H1 (cell line): ENCODE results near the gene SLC16A8. TPM values are rescaled to one million over a fixed set of nuclear protein-coding genes. Genes with fewer than 3 reads are reported as not detected.

Experiments
- CTCF ChIA-PET: fragments of 300-600 bp; sonication (Branson Sonifier 250); formaldehyde crosslinking; loops from one replicate; lab custom pipeline; 2021; ENCODE audit not compliant: partially characterized antibody; lab: Charles Lee
- POLR2A ChIA-PET: fragments of 300-600 bp; sonication (Branson Sonifier 250); formaldehyde crosslinking; loops from one replicate; lab custom pipeline; 2021; ENCODE audit warnings: inconsistent platforms; ENCODE audit not compliant: partially characterized antibody; lab: Charles Lee
- DNase-seq, 2 experiments: peaks; one replicate each; pipeline versions ENCODE4 v3.0.0 to v3.0.0-alpha.2; 2010 to 2022; ENCODE audit warnings: low spot score in 2 of 2, low read depth in 1 of 2, mixed read lengths in 1 of 2
- FAIRE-seq: peaks from 2 replicates; lab custom pipeline; 2011; peaks lifted over from hg19 to GRCh38; lab: Jason Lieb, UNC
- H2AFZ ChIP-seq: 2 replicates; pipeline ENCODE4 v1.8.1; 2012; ENCODE audit warnings: low read length, inconsistent platforms
- H2AK5ac ChIP-seq: 2 replicates; pipeline ENCODE4 v1.6.1; 2013; ENCODE audit warnings: low read depth, low read length
- H2BK120ac ChIP-seq: replicated peaks from 2 replicates; pipeline ENCODE3; 2013; ENCODE audit warnings: low read depth, low read length, inconsistent platforms
- H2BK12ac ChIP-seq: 2 replicates; pipeline ENCODE4 v1.6.1; 2013; ENCODE audit warnings: low read depth, low read length
- H2BK15ac ChIP-seq: 2 replicates; pipeline ENCODE4 v1.6.1; 2013; ENCODE audit warnings: low read length
- H2BK20ac ChIP-seq: 2 replicates; pipeline ENCODE4 v1.6.1; 2013; ENCODE audit warnings: low read length
- H2BK5ac ChIP-seq: 2 replicates; pipeline ENCODE4 v1.6.1; 2013; ENCODE audit warnings: low read depth, low read length
- H3K14ac ChIP-seq: 2 replicates; pipeline ENCODE4 v1.6.1; 2013; ENCODE audit warnings: inconsistent platforms; ENCODE audit not compliant: insufficient read length
- H3K18ac ChIP-seq: 2 replicates; pipeline ENCODE4 v1.6.1; 2013; ENCODE audit warnings: low read length; ENCODE audit errors: extremely low read depth
- H3K23ac ChIP-seq: 2 replicates; pipeline ENCODE4 v1.6.1; 2013; ENCODE audit warnings: inconsistent platforms; ENCODE audit not compliant: insufficient read length
- H3K23me2 ChIP-seq: 2 replicates; pipeline ENCODE4 v1.6.1; 2013; ENCODE audit warnings: low read depth, low read length
- H3K27ac ChIP-seq: 2 replicates; pipeline ENCODE4 v1.6.1; 2011; ENCODE audit warnings: low read depth, low read length, inconsistent platforms
- H3K27me3 ChIP-seq, 4 experiments: replicated peaks in 1 of 4; 1 replicate in 1 of 4; 2 replicates in 3 of 4; pipeline versions ENCODE4 v1.6.1 to v1.8.1; 2011 to 2013; ENCODE audit warnings: low read length in 3 of 4, mild to moderate bottlenecking in 3 of 4, inconsistent platforms in 2 of 4, mixed read lengths in 2 of 4, moderate library complexity in 1 of 4; ENCODE audit not compliant: control insufficient read depth in 3 of 4, insufficient read depth in 3 of 4; ENCODE audit errors: extremely low read depth in 1 of 4
- H3K36me3 ChIP-seq, 4 experiments: 2 replicates each; pipeline versions ENCODE4 v1.6.1 to v1.8.1; 2011 to 2013; ENCODE audit warnings: mild to moderate bottlenecking in 4 of 4, low read length in 3 of 4, moderate library complexity in 2 of 4, control low read depth in 1 of 4, inconsistent platforms in 1 of 4; ENCODE audit not compliant: insufficient read depth in 4 of 4, control insufficient read depth in 2 of 4
- H3K4ac ChIP-seq: replicated peaks from 2 replicates; pipeline ENCODE3; 2013; ENCODE audit warnings: low read length, low read depth, mixed read lengths, inconsistent platforms; ENCODE audit not compliant: insufficient read length
- H3K4me1 ChIP-seq, 4 experiments: replicated peaks in 1 of 4; 1 replicate in 1 of 4; 2 replicates in 3 of 4; pipeline versions ENCODE4 v1.6.1 to v1.8.1; 2011 to 2013; ENCODE audit warnings: low read length in 3 of 4, inconsistent platforms in 2 of 4, mixed read lengths in 1 of 4; ENCODE audit not compliant: insufficient read depth in 4 of 4, control insufficient read depth in 3 of 4
- H3K4me2 ChIP-seq, 2 experiments: 2 replicates each; pipeline versions ENCODE4 v1.6.1 to v1.8.1; 2011 to 2013; ENCODE audit warnings: low read depth in 2 of 2, low read length in 2 of 2, control low read depth in 1 of 2, inconsistent platforms in 1 of 2, mild to moderate bottlenecking in 1 of 2; ENCODE audit not compliant: insufficient read depth in 1 of 2
- H3K4me3 ChIP-seq, 4 experiments: fragments of 200-600, 300-600 bp in 1 of 4; sonication (generic), shearing (Covaris generic), sonication (Bioruptor Twin) in 1 of 4; 2 replicates each; pipeline versions ENCODE4 v1.5.1 to v1.8.1; 2011 to 2016; ENCODE audit warnings: low read length in 4 of 4, low read depth in 3 of 4, control low read depth in 2 of 4, inconsistent platforms in 2 of 4, mild to moderate bottlenecking in 2 of 4, mixed read lengths in 1 of 4, moderate library complexity in 1 of 4; ENCODE audit not compliant: insufficient read depth in 2 of 4; ENCODE audit errors: extremely low read depth in 1 of 4
- H3K56ac ChIP-seq: replicated peaks from 2 replicates; pipeline ENCODE3; 2013; ENCODE audit warnings: low read depth, mild to moderate bottlenecking, mixed read lengths, low read length, inconsistent platforms; ENCODE audit not compliant: insufficient read length
- H3K79me1 ChIP-seq: 2 replicates; pipeline ENCODE4 v1.6.1; 2013; ENCODE audit warnings: low read depth, low read length, control low read depth
- H3K79me2 ChIP-seq, 2 experiments: 2 replicates each; pipeline versions ENCODE4 v1.6.1 to v1.8.1; 2012 to 2013; ENCODE audit warnings: low read length in 2 of 2, mild to moderate bottlenecking in 2 of 2, inconsistent platforms in 1 of 2; ENCODE audit not compliant: insufficient read depth in 2 of 2, control insufficient read depth in 1 of 2
- H3K9ac ChIP-seq, 4 experiments: replicated peaks in 1 of 4; 1 replicate in 1 of 4; 2 replicates in 3 of 4; pipeline versions ENCODE4 v1.6.1 to v1.8.1; 2011 to 2013; ENCODE audit warnings: low read depth in 3 of 4, low read length in 3 of 4, control low read depth in 2 of 4, mild to moderate bottlenecking in 2 of 4, moderate library complexity in 2 of 4, inconsistent platforms in 1 of 4; ENCODE audit errors: extremely low read depth in 1 of 4
- H3K9me3 ChIP-seq, 2 experiments: 2 replicates each; pipeline versions ENCODE4 v1.6.1 to v1.8.1; 2012 to 2013; ENCODE audit warnings: mild to moderate bottlenecking in 2 of 2, moderate library complexity in 2 of 2, control low read depth in 1 of 2, inconsistent platforms in 1 of 2, low read depth in 1 of 2, low read length in 1 of 2, mixed read lengths in 1 of 2; ENCODE audit not compliant: insufficient read depth in 2 of 2
- H4K20me1 ChIP-seq, 2 experiments: replicated peaks in 1 of 2; 2 replicates each; pipeline versions ENCODE3 to v1.8.1; 2011 to 2013; ENCODE audit warnings: inconsistent platforms in 2 of 2, low read length in 2 of 2, mild to moderate bottlenecking in 1 of 2; ENCODE audit not compliant: insufficient read depth in 2 of 2, control insufficient read depth in 1 of 2
- H4K5ac ChIP-seq: 2 replicates; pipeline ENCODE4 v1.6.1; 2013; ENCODE audit warnings: low read length, low read depth, mixed read lengths, inconsistent platforms; ENCODE audit not compliant: insufficient read length
- H4K8ac ChIP-seq: 2 replicates; pipeline ENCODE4 v1.8.0; 2013; ENCODE audit warnings: mild to moderate bottlenecking, moderate library complexity, low read length, inconsistent platforms; ENCODE audit not compliant: insufficient read depth; ENCODE audit errors: extremely low read depth
- H4K91ac ChIP-seq: replicated peaks from 2 replicates; pipeline ENCODE3; 2013; ENCODE audit warnings: low read length, mixed read lengths, inconsistent platforms; ENCODE audit not compliant: insufficient read length
- CHD2 ChIP-seq: IDR thresholded peaks from 2 replicates; pipeline ENCODE4 v1.6.1; 2012; ENCODE audit warnings: low read length, improper control_type of control experiment
- CTBP2 ChIP-seq: IDR thresholded peaks from 2 replicates; pipeline ENCODE4 v1.7.0; 2011; ENCODE audit warnings: borderline replicate concordance, mild to moderate bottlenecking, moderate library complexity, mixed read lengths, low read length; ENCODE audit not compliant: insufficient read depth, insufficient read length
- POLR2AphosphoS5 ChIP-seq: IDR thresholded peaks from 2 replicates; pipeline ENCODE4 v1.6.1; 2011; ENCODE audit warnings: low read depth, low read length
- POU5F1 ChIP-seq: IDR thresholded peaks from 2 replicates; pipeline ENCODE4 v1.6.1; 2011; ENCODE audit warnings: low read depth, mild to moderate bottlenecking, low read length, moderate library complexity
- WGBS, 2 experiments: shearing (Covaris generic) in 1 of 2; methylation state at CpG; one replicate each; pipeline versions ENCODE4 v1.1.6 to v1.1.7; 2013 to 2015; ENCODE audit warnings: low lambda C conversion rate in 2 of 2, mixed read lengths in 2 of 2, inconsistent platforms in 1 of 2, low coverage in 1 of 2, missing lambda C conversion rate in 1 of 2; ENCODE audit not compliant: insufficient replicate concordance in 2 of 2, insufficient coverage in 1 of 2, insufficient read length in 1 of 2; ENCODE audit errors: extremely low coverage in 1 of 2, missing lambda C conversion rate in 1 of 2; 5-methylcytosine and 5-hydroxymethylcytosine counted together
- polyA plus RNA-seq, 7 experiments: library from polyadenylated mRNA; depleted of rRNA in 3 of 7; stranded (reverse) in 5 of 7; unstranded in 2 of 7; fragments of >200 nt in 5 of 7; fragments of 200-250 nt in 2 of 7; gene quantifications; 1 replicate in 5 of 7; 2 replicates in 1 of 7; 4 replicates in 1 of 7; pipeline versions ENCODE4 v1.2.1 to v1.2.3, GENCODE V29; 2011 to 2013; ENCODE audit warnings: missing spikeins in 2 of 7, mixed read lengths in 2 of 7
- total RNA-seq: library from RNA; stranded (reverse); fragmentation: NEBNext Ultra II Directional; extraction: Animal tissue kit (Norgen Biotek cat#: 25700); gene quantifications from 2 replicates; pipeline ENCODE4 v1.2.1, GENCODE V29; 2021

SLC16A8 gene
- total and polyA plus RNA-seq, 2 of the 8 experiments (the other 6 are each of a cell fraction or from before 2014, with no cell fraction given), result 0.70 TPM; not detected in 1

DNA sequence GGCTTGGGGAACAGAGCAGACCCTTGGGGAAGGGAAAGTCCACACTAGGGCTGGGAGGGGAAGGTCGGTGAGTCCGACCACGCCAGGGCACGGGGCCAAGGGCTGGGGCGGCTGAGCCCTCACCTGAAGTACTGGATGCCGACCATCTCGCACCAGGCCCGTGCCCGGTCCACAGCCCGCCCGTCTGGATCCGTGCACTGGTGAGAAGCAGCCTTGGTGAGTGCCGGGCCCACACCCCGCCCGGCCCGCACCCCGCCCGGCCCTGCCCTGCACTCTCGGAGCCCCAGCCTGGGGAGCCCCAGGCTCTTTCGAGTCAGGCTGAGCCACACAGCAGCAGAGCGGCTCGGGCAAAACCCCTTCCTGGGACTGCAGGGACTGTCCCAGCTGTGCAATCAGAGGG lies 28.4 kb upstream of the SLC16A8 start:
- CTCF ChIA-PET, result interaction anchor here (1.1 to 10.2 kb wide), 12 partner anchors 11 to 545 kb away, joined by 3 to 194 read pairs (median 10); partner anchors contain the start of gene PICK1
- Histone ChIP-seq H3K9ac (no peak overlapping the region), H3K4ac (no peak overlapping the region), H4K5ac (no peak overlapping the region), H3K4me2 (no peak overlapping the region), H2BK120ac (no peak overlapping the region), H3K79me2 (no peaks in the 10 kb centered on the region), H2BK15ac (no peak overlapping the region), H4K20me1 (no peaks in the 10 kb centered on the region), H3K23ac (no peak overlapping the region), H2AK5ac (no peak overlapping the region), H3K4me3 (no peak overlapping the region), H3K79me1 (no peaks in the 10 kb centered on the region), H3K27ac (no peak overlapping the region), H2AFZ (no peak overlapping the region), H3K23me2 (0 out of 2 replicates have a peak, but pooled peaks cover 1% of the 10 kb centered on the region), H3K14ac (no peak overlapping the region), H2BK20ac (no peak overlapping the region), H4K91ac (no peak overlapping the region), H3K36me3 (no peaks in the 10 kb centered on the region), H4K8ac (peak overlapping the region; percentile 68; the same call in 1 of the 2 replicates), H2BK5ac (no peak overlapping the region), H3K18ac (no peak overlapping the region), H2BK12ac (no peak overlapping the region), H3K27me3 (no peaks in the 10 kb centered on the region; a peak in 2 of 7 replicates), H3K4me1 (peaks cover 0 to 9% (median 7%) of the 10 kb centered on the region in 4 experiments; a peak in 3 of 7 replicates), H3K56ac (no peak overlapping the region), H3K9me3 (no peaks in the 10 kb centered on the region)
- TF ChIP-seq CHD2 (no peak), POLR2AphosphoS5 (no peak), CTBP2 (no peak), POU5F1 (no peak)
- POLR2A ChIA-PET, result interaction anchor here (1.3 kb wide), 1 partner anchor 10 kb away, joined by 4 read pairs; no protein-coding TSS in a partner anchor
- no peak for FAIRE-seq
- 91% methylated on average over 8 of the region's 22 CpGs; no CpG with 5 or more reads in 1 of the 2 experiments for WGBS, 2 experiments
- no peak for DNase-seq
